DOHH2 (cell line): ENCODE measurements around the gene CREG2.

Experiments used
- EZH2phosphoT487 ChIP-seq: fragments of 200-600 bp; sonication (generic); IDR thresholded peaks from 2 replicates; pipeline ENCODE4 v1.6.1; 2017; ENCODE audit warnings: borderline replicate concordance, mild to moderate bottlenecking, antibody characterized with exemption, low read length, moderate library complexity, mixed read lengths
- TF ChIP-seq, protein P1 (sequence below): fragments of 200-600 bp; sonication (generic); IDR thresholded peaks from one replicate; pipeline ENCODE4 v1.5.1; 2014; ENCODE audit warnings: antibody characterized with exemption, mild to moderate bottlenecking, low read depth, low read length; ENCODE audit not compliant: poor library complexity, severe bottlenecking

DNA sequence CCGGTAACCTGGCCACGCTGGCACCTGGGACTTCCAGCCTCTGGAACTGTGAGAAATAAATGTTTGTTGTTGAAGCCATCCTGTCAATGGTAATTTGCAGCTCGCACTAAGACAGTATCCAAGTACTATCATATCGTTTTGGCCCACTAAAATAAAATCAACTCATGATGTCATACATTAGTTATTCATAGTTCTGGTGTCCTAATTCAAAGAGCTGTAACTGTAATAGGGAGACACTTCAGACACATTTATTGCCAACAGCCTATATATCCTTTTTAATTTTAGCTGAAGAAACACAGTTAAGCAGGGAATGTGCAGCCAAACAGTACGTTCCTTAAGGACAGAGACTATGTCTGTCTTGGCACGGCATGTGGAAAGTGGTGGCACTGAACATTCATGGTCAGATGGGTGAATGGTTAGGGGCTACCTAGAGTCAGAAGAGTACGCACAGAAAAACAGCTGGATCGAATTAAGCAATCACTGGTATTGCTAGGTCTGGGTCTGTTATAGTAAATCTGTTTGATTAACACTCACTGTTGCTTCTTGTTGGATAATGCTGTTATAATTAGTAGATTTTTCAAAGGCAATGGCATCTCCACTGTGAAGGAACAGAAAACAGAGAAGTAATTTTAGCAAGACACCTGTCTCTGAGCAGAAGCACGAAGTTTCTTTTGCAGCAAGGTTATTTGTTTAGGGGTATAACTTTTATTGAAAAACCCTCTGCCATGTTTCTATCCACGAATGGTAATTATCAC lies 41.3 kb upstream of the CREG2 start:
- TF ChIP-seq, protein P1, sequence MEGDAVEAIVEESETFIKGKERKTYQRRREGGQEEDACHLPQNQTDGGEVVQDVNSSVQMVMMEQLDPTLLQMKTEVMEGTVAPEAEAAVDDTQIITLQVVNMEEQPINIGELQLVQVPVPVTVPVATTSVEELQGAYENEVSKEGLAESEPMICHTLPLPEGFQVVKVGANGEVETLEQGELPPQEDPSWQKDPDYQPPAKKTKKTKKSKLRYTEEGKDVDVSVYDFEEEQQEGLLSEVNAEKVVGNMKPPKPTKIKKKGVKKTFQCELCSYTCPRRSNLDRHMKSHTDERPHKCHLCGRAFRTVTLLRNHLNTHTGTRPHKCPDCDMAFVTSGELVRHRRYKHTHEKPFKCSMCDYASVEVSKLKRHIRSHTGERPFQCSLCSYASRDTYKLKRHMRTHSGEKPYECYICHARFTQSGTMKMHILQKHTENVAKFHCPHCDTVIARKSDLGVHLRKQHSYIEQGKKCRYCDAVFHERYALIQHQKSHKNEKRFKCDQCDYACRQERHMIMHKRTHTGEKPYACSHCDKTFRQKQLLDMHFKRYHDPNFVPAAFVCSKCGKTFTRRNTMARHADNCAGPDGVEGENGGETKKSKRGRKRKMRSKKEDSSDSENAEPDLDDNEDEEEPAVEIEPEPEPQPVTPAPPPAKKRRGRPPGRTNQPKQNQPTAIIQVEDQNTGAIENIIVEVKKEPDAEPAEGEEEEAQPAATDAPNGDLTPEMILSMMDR, result no peak
- no peak for TF ChIP-seq EZH2phosphoT487
